Activated CD4-positive, alpha-beta T cell treated with anti-CD3 and anti-CD28 coated beads for 36 hours (primary cell): Measurements from ENCODE around the gene NKX2-3. TPM values are rescaled to one million over a fixed set of nuclear protein-coding genes. Genes with fewer than 3 reads are reported as not detected.

Source experiments
- ATAC-seq: fragments of 200-7000 bp; cut with Tn5 transposase; one replicate; pipeline ENCODE4 v1.10.0; 2021; ENCODE audit warnings: mild to moderate bottlenecking, moderate library complexity
- CTCF ChIA-PET: fragments of 350-600 bp; sonication (Branson Sonifier 250); formaldehyde crosslinking; loops from one replicate; lab custom pipeline; 2021; ENCODE audit warnings: antibody characterized with exemption; lab: Charles Lee
- POLR2A ChIA-PET: fragments of 350-600 bp; sonication (Branson Sonifier 250); formaldehyde crosslinking; loops from one replicate; lab custom pipeline; 2021; ENCODE audit warnings: antibody characterized with exemption, inconsistent platforms; lab: Charles Lee
- DNase-seq: peaks from one replicate; pipeline ENCODE4 v3.0.0-alpha.2; 2020
- H3K27ac Mint-ChIP-seq: one replicate; pipeline ENCODE4 v1.8.0; 2021; ENCODE audit warnings: mixed read lengths
- H3K27me3 Mint-ChIP-seq: one replicate; pipeline ENCODE4 v1.8.0; 2021; ENCODE audit warnings: mixed read lengths
- H3K36me3 Mint-ChIP-seq: one replicate; pipeline ENCODE4 v1.8.0; 2021; ENCODE audit warnings: low read depth, mixed read lengths
- H3K4me1 Mint-ChIP-seq: one replicate; pipeline ENCODE4 v1.8.0; 2021; ENCODE audit warnings: mixed read lengths
- H3K4me3 Mint-ChIP-seq: one replicate; pipeline ENCODE4 v1.8.0; 2021; ENCODE audit warnings: mild to moderate bottlenecking, moderate library complexity, mixed read lengths
- H3K9me3 Mint-ChIP-seq: one replicate; pipeline ENCODE4 v1.8.0; 2021; ENCODE audit warnings: low read depth, mixed read lengths
- intact Hi-C, 2 experiments: fragments of 100-400 bp; cut with DNase I in 1 of 2; cut with micrococcal nuclease in 1 of 2; formaldehyde crosslinking; loops; one replicate each; pipeline versions ENCODE4 v1.14.2 to v1.15.1; 2022 to 2024; cut with DNase I, micrococcal nuclease
- total RNA-seq, 2 experiments: library from RNA; stranded (reverse); gene quantifications; one replicate each; pipeline ENCODE4 v1.2.3, GENCODE V29; 2021

NKX2-3 gene
- total RNA-seq, 2 experiments from 2014 or later: not detected

- no peaks in the 10 kb centered on the region for H3K4me1 Mint-ChIP-seq
- intact Hi-C loops: no loop called here
- ChIA-PET CTCF (interaction anchor here (1.2 kb wide), 1 partner anchor 26 kb away, joined by 4 read pairs; no protein-coding TSS in a partner anchor), POLR2A (no interaction called here)
- ATAC-seq: no peak
- no peaks in the 10 kb centered on the region for H3K9me3 Mint-ChIP-seq
- no peak overlapping the region for H3K4me3 Mint-ChIP-seq
- H3K36me3 Mint-ChIP-seq: no peaks in the 10 kb centered on the region
- H3K27me3 Mint-ChIP-seq: peaks cover 22% of the 10 kb centered on the region
- H3K27ac Mint-ChIP-seq: no peak overlapping the region
- DNase-seq: peak; percentile 8
Measured at GRCh38 chr10:99565166-99565565, 32.4 kb downstream of the NKX2-3 start.

- no peaks in the 10 kb centered on the region for H3K36me3 Mint-ChIP-seq
- H3K27me3 Mint-ChIP-seq: peaks cover 14% of the 10 kb centered on the region
- intact Hi-C loops: no loop called here
- H3K27ac Mint-ChIP-seq: no peak overlapping the region
- CTCF ChIA-PET: no interaction called here
- ATAC-seq: no peak
- H3K9me3 Mint-ChIP-seq: no peaks in the 10 kb centered on the region
- POLR2A ChIA-PET: no interaction called here
- no peak overlapping the region for H3K4me3 Mint-ChIP-seq
- no peak for DNase-seq
- H3K4me1 Mint-ChIP-seq: no peaks in the 10 kb centered on the region
Measured at GRCh38 chr10:99569253-99569939, 36.7 kb downstream of the NKX2-3 start.

GRCh38 chr10:99569961-99570360 lies 37.2 kb downstream of the NKX2-3 start:
- ATAC-seq: no peak
- Mint-ChIP-seq H3K27me3 (peaks cover 13% of the 10 kb centered on the region), H3K36me3 (no peaks in the 10 kb centered on the region), H3K27ac (no peak overlapping the region), H3K4me3 (no peak overlapping the region), H3K9me3 (no peaks in the 10 kb centered on the region), H3K4me1 (no peaks in the 10 kb centered on the region)
- DNase-seq: no peak
- ChIA-PET CTCF (no interaction called here), POLR2A (no interaction called here)
- intact Hi-C loops: no loop called here

GRCh38 chr10:99571816-99572215 lies 39.1 kb downstream of the NKX2-3 start:
- ATAC-seq: no peak
- Mint-ChIP-seq H3K9me3 (no peaks in the 10 kb centered on the region), H3K27ac (no peak overlapping the region), H3K4me3 (no peak overlapping the region), H3K27me3 (peaks cover 9% of the 10 kb centered on the region), H3K36me3 (no peaks in the 10 kb centered on the region), H3K4me1 (no peaks in the 10 kb centered on the region)
- POLR2A ChIA-PET: no interaction called here
- intact Hi-C loops: no loop called here
- CTCF ChIA-PET: interaction anchor here (1.7 kb wide), 1 partner anchor 131 kb away, joined by 4 read pairs; no protein-coding TSS in a partner anchor
- no peak for DNase-seq

- intact Hi-C loops: no loop called here
- no peak overlapping the region for H3K27ac Mint-ChIP-seq
- no peaks in the 10 kb centered on the region for H3K36me3 Mint-ChIP-seq
- no peak overlapping the region for H3K4me3 Mint-ChIP-seq
- no peaks in the 10 kb centered on the region for H3K9me3 Mint-ChIP-seq
- H3K27me3 Mint-ChIP-seq: peaks cover 9% of the 10 kb centered on the region
- DNase-seq (no peak), ATAC-seq (no peak)
- ChIA-PET CTCF (interaction anchor here (0.6 to 1.1 kb wide), 3 partner anchors 33 to 88 kb away, joined by 3 read pairs; no protein-coding TSS in a partner anchor), POLR2A (interaction anchor here (0.6 kb wide), 1 partner anchor 1549 kb away, joined by 7 read pairs; no protein-coding TSS in a partner anchor)
- H3K4me1 Mint-ChIP-seq: no peaks in the 10 kb centered on the region
Measured at GRCh38 chr10:99573790-99574189, 41.0 kb downstream of the NKX2-3 start.

GRCh38 chr10:99579971-99580370 lies 47.2 kb downstream of the NKX2-3 start:
- no peaks in the 10 kb centered on the region for H3K9me3 Mint-ChIP-seq
- H3K27ac Mint-ChIP-seq: no peak overlapping the region
- H3K4me3 Mint-ChIP-seq: no peak overlapping the region
- CTCF ChIA-PET: no interaction called here
- H3K27me3 Mint-ChIP-seq: no peaks in the 10 kb centered on the region
- POLR2A ChIA-PET: interaction anchor here (0.7 kb wide), 1 partner anchor 61 kb away, joined by 3 read pairs; no protein-coding TSS in a partner anchor
- ATAC-seq: no peak
- no peaks in the 10 kb centered on the region for H3K36me3 Mint-ChIP-seq
- intact Hi-C loops: no loop called here
- H3K4me1 Mint-ChIP-seq: no peaks in the 10 kb centered on the region
- no peak for DNase-seq

- H3K4me1 Mint-ChIP-seq: no peaks in the 10 kb centered on the region
- H3K36me3 Mint-ChIP-seq: no peaks in the 10 kb centered on the region
- DNase-seq (no peak), ATAC-seq (no peak)
- no peak overlapping the region for H3K27ac Mint-ChIP-seq
- intact Hi-C loops: no loop called here
- no peaks in the 10 kb centered on the region for H3K9me3 Mint-ChIP-seq
- no peaks in the 10 kb centered on the region for H3K27me3 Mint-ChIP-seq
- ChIA-PET CTCF (no interaction called here), POLR2A (no interaction called here)
- H3K4me3 Mint-ChIP-seq: no peak overlapping the region
Measured at GRCh38 chr10:99582255-99582770, 49.6 kb downstream of the NKX2-3 start.

- peaks cover 2% of the 10 kb centered on the region for H3K27me3 Mint-ChIP-seq
- ChIA-PET POLR2A (no interaction called here), CTCF (no interaction called here)
- no peaks in the 10 kb centered on the region for H3K4me1 Mint-ChIP-seq
- intact Hi-C loops: no loop called here
- no peak for DNase-seq
- no peak overlapping the region for H3K27ac Mint-ChIP-seq
- no peaks in the 10 kb centered on the region for H3K9me3 Mint-ChIP-seq
- no peaks in the 10 kb centered on the region for H3K36me3 Mint-ChIP-seq
- no peak for ATAC-seq
- no peak overlapping the region for H3K4me3 Mint-ChIP-seq
Measured at GRCh38 chr10:99583687-99584086, 50.9 kb downstream of the NKX2-3 start.

Other genes starting within 250 kb of the NKX2-3 start
- gene CNNM1, start 203.6 kb upstream of the NKX2-3 start, total RNA-seq: 1 to 10 TPM; 1.4 to 1.5 TPM
- gene GOT1, start 102.3 kb upstream of the NKX2-3 start, total RNA-seq: 10 to 100 TPM; 51.7 to 83.5 TPM
- gene SLC25A28, start 87.5 kb downstream of the NKX2-3 start, total RNA-seq: 10 to 100 TPM; 55.0 to 65.9 TPM
- 1 to 10 TPM; 2.5 to 2.7 TPM for gene ENTPD7, start 126.6 kb downstream of the NKX2-3 start, total RNA-seq
- gene COX15, start 199.2 kb downstream of the NKX2-3 start, total RNA-seq: 10 to 100 TPM; 28.1 to 35.5 TPM
- gene CUTC, start 199.3 kb downstream of the NKX2-3 start, total RNA-seq: 10 to 100 TPM; 24.6 to 35.8 TPM
- gene ABCC2, start 249.7 kb downstream of the NKX2-3 start, total RNA-seq: 1 to 10 TPM in 1 of 2 experiments, under 1 TPM in 1; 0.62 to 1.6 TPM